ENCODE results near the gene SMC1B. TPM values are rescaled to one million over a fixed set of nuclear protein-coding genes. Genes with fewer than 3 reads are reported as not detected.

SMC1B gene
- total RNA-seq, 1 experiment from 2014 or later, result 0.10 TPM

DNA sequence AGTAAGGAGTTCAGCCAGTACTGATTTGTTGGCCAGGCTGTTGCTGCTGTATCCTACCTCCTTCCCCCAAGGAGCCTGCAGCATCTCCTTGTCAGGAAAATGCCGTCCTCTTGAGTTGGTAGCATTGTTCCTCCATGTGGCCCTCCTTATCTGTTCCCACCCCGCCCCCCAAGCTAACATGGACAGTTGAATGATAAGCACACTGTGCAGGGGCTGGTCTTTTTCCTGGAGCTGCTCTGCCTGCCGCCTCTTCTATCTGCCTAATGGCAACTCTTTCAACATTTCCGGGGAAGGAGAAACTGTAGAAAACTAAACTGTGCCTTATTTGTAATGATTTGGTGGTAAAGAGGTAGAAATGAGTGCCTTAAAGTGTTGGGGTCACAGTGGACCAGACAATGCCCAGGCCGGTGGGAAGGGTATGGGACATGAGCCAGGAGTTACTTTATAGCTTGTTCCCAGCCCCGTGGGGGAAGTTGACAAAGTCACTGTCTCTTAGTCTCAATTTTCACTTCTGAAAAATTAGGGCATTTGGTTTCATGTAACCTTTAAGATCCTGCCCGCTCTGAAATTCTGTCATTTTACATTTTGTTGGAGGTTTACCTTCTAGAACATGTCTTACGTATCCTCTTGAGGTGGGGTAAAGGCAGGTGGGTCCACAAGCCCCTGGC is 99.2 kb downstream of the SMC1B start:
- H3K27me3 ChIP-seq (ENCODE audit: control insufficient read depth, insufficient read depth, low read length), result no peaks in the 10 kb centered on the region
- H3K36me3 ChIP-seq (ENCODE audit: control insufficient read depth, insufficient read depth, low read length), result peaks cover 2% of the 10 kb centered on the region; the same call in 1 of the 2 replicates
- H3K4me1 ChIP-seq (ENCODE audit: control insufficient read depth, insufficient read depth, low read length), result peaks cover 10% of the 10 kb centered on the region
- TF ChIP-seq CTCF (IDR thresholded peaks at IDR 0.05) (no peak), REST (IDR thresholded peaks at IDR 0.05; ENCODE audit: insufficient read depth in 1 of 2, low read depth in 2 of 2, low read length in 1 of 2) (no peak), POLR2AphosphoS5 (IDR thresholded peaks at IDR 0.05; ENCODE audit: low read depth, low read length) (no peak), TCF7L2 (IDR thresholded peaks at IDR 0.05; ENCODE audit: low read depth, low read length) (no peak), SIN3A (IDR thresholded peaks at IDR 0.05; ENCODE audit: borderline replicate concordance, insufficient read depth, low read depth, low read length) (no peak)
- no peak overlapping the region for H3K4me3 ChIP-seq (ENCODE audit: low read depth in 2 of 2, low read length in 2 of 2)
- no peak overlapping the region for H3K27ac ChIP-seq (ENCODE audit: low read length)
- DNase-seq (ENCODE audit: low read depth, low spot score) (no peak), ATAC-seq (no peak)
- H3K9me3 ChIP-seq (ENCODE audit: control insufficient read depth, insufficient read depth, low read depth, low read length), result no peaks in the 10 kb centered on the region
- intact Hi-C loops (cut with micrococcal nuclease; ENCODE audit: unreplicated experiment) (no loop called here), in situ Hi-C loops (cut with HindIII; ENCODE audit: low pct_unique_long_range_greater_than_20kb, low sequenced_read_pairs) (no loop called here)
- CTCF ChIA-PET, result interaction anchor here (0.7 kb wide), 1 partner anchor 45 kb away, joined by 3 read pairs; no protein-coding TSS in a partner anchor
- POLR2A ChIA-PET, result no interaction called here
- BruUV-seq (replicated peaks), result no TSS peak

DNA sequence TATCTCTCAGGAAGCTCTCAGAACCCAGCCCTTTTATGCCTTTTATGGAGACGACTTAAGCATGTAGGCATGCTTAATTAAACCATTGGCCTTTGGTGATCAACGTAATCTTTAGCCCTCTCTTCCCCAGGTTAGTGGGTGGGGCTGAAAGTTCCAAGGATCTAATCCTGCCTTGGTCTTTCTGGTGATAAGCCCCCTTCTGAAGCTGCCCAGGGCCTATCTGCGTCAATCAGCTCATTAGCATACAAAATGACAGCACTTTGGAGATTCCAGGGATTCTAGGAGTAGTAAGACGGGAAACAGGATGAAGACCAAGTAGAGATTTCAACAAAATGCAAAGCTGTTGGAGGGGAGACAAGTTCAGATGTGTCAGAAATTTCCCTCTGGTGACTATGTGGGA is 100.5 kb downstream of the SMC1B start:
- POLR2A ChIA-PET, result no interaction called here
- H3K9me3 ChIP-seq (ENCODE audit: control insufficient read depth, insufficient read depth, low read depth, low read length), result no peaks in the 10 kb centered on the region
- no TSS peak for BruUV-seq (replicated peaks)

GRCh38 chr22:45312415-45312814 is 101.0 kb downstream of the SMC1B start:
- no peaks in the 10 kb centered on the region for H3K9me3 ChIP-seq (ENCODE audit: control insufficient read depth, insufficient read depth, low read depth, low read length)
- DNase-seq (ENCODE audit: low read depth, low spot score) (no peak), ATAC-seq (no peak)
- ChIA-PET CTCF (no interaction called here), POLR2A (no interaction called here)
- H3K36me3 ChIP-seq (ENCODE audit: control insufficient read depth, insufficient read depth, low read length), result peaks cover 2% of the 10 kb centered on the region; the same call in 1 of the 2 replicates
- peaks cover 7% of the 10 kb centered on the region; the same call in 1 of the 2 replicates for H3K4me1 ChIP-seq (ENCODE audit: control insufficient read depth, insufficient read depth, low read length)
- intact Hi-C loops (cut with micrococcal nuclease; ENCODE audit: unreplicated experiment), result no loop called here
- no TSS peak for BruUV-seq (replicated peaks)
- TF ChIP-seq CTCF (IDR thresholded peaks at IDR 0.05), result no peak
- H3K4me3 ChIP-seq (ENCODE audit: low read depth in 2 of 2, low read length in 2 of 2), result no peak overlapping the region
- in situ Hi-C loops (cut with HindIII; ENCODE audit: low pct_unique_long_range_greater_than_20kb, low sequenced_read_pairs), result no loop called here
- H3K27me3 ChIP-seq (ENCODE audit: control insufficient read depth, insufficient read depth, low read length), result no peaks in the 10 kb centered on the region
- H3K27ac ChIP-seq (ENCODE audit: low read length), result no peak overlapping the region

More for the DNA sequence above, 100.5 kb downstream of the SMC1B start:
- no peak for TF ChIP-seq TCF7L2 (IDR thresholded peaks at IDR 0.05; ENCODE audit: low read depth, low read length)
- TF ChIP-seq POLR2AphosphoS5 (IDR thresholded peaks at IDR 0.05; ENCODE audit: low read depth, low read length), result no peak
- Histone ChIP-seq H3K27ac (ENCODE audit: low read length) (no peak overlapping the region), H3K4me1 (ENCODE audit: control insufficient read depth, insufficient read depth, low read length) (peaks cover 9% of the 10 kb centered on the region; the same call in 1 of the 2 replicates), H3K36me3 (ENCODE audit: control insufficient read depth, insufficient read depth, low read length) (peaks cover 2% of the 10 kb centered on the region; the same call in 1 of the 2 replicates), H3K27me3 (ENCODE audit: control insufficient read depth, insufficient read depth, low read length) (no peaks in the 10 kb centered on the region), H3K4me3 (ENCODE audit: low read depth in 2 of 2, low read length in 2 of 2) (no peak overlapping the region)
- intact Hi-C loops (cut with micrococcal nuclease; ENCODE audit: unreplicated experiment) (no loop called here), in situ Hi-C loops (cut with HindIII; ENCODE audit: low pct_unique_long_range_greater_than_20kb, low sequenced_read_pairs) (no loop called here)
- CTCF ChIA-PET, result no interaction called here
- DNase-seq (ENCODE audit: low read depth, low spot score) (no peak), ATAC-seq (no peak)
